ENCODE results near the gene SPRED1.

DNA sequence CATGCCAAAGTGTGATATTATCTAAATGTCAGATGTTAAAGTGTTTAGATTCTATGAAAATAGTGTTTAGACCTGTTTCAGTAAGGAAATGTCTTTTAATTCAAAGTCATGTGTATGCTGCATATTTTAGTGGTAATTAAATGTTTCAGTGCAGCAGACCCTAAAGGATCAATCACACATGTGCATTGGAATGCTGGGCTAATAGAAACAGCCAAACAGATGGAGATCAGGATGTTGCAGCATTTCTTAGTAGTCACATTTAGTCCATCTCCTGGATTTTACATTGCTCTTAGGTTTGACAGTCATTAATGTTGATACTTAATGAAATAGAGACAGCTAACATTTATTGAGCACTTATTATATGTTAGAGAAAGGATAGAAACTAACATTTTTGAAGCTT lies 18.5 kb downstream of the SPRED1 start:
- TF ChIP-seq, protein P1, sequence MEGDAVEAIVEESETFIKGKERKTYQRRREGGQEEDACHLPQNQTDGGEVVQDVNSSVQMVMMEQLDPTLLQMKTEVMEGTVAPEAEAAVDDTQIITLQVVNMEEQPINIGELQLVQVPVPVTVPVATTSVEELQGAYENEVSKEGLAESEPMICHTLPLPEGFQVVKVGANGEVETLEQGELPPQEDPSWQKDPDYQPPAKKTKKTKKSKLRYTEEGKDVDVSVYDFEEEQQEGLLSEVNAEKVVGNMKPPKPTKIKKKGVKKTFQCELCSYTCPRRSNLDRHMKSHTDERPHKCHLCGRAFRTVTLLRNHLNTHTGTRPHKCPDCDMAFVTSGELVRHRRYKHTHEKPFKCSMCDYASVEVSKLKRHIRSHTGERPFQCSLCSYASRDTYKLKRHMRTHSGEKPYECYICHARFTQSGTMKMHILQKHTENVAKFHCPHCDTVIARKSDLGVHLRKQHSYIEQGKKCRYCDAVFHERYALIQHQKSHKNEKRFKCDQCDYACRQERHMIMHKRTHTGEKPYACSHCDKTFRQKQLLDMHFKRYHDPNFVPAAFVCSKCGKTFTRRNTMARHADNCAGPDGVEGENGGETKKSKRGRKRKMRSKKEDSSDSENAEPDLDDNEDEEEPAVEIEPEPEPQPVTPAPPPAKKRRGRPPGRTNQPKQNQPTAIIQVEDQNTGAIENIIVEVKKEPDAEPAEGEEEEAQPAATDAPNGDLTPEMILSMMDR (IDR thresholded peaks at IDR 0.05) = no peak
- TF ChIP-seq POLR2AphosphoS5 (IDR thresholded peaks at IDR 0.05; ENCODE audit: low read depth, low read length) = no peak

Measured in Panc1 (cell line).